ENCODE results near the gene NEURL1. TPM values are rescaled to one million over a fixed set of nuclear protein-coding genes. Genes with fewer than 3 reads are reported as not detected.

Gene NEURL1
- total RNA-seq, 2 donors from 2014 or later = 0.12 TPM; not detected in 1

DNA sequence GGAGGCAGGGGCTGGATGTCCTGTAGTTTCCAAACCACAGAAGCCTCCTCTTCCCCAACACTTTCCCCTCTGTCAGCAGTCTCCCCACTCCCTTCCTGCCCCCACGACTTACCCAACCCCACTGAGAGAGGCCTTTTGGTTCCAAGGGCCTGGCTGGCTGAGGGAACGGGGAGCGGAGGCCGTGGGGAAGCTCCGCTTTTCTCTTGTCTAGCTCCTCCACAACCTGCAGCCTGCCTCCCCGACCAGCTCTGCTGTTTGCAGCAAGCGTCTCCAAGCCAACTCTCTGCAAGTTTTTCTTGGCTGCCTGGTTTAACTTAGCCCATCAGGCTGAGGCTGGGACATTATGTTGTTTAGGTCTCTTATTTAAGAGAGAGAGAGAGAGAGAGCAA is 126.8 kb downstream of the NEURL1 start:
- no peak for DNase-seq (ENCODE audit: low spot score)
- no peaks in the 10 kb centered on the region for H3K27me3 ChIP-seq
- peak overlapping the region in 1 of 2 donors; percentile 21 for H3K27ac ChIP-seq

DNA sequence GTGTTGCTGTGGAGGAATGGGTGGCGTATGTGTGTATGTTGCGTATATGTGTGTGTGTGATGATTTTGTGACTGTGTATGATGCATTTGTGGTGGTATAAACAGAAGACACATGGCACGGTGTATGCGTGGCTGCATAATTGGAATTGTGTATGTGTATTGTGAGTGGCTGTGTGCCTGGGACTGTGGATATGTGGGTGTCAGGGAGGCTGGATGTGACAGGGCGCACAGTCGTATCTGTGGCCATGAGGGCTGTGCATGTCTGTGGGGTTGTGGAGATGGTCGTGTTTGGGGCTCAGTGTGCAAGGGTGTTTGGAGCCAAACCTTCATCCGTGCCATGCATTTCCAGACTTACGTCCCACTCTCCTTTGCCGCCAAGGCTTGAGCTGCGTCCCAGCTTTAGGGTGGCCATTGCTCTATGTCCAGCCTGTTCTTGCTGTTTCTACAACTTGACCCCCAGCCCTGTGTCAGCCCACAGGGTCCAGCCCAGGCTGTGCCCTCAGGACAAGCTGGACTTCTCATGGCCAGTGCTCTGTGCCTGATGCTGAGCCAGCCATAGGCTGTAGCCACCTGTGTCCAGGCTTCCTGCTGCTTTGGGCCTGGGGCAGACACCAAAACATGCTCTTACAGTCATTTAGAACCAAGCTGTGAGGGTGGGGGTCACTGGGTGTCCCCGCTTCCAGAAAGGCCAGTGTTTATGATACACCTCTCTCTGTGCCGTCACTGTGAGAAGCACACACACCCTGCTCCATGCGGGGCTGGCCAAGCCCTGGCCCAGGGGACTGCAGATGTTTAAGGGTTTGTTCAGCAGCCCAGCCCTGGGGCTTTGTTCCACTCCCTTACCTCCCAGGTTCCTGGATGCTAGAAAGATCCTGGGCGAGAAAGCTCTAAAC is 127.6 kb downstream of the NEURL1 start:
- Histone ChIP-seq H3K27me3 (no peaks in the 10 kb centered on the region), H3K4me3 (no peak overlapping the region), H3K9me3 (no peaks in the 10 kb centered on the region), H3K36me3 (peaks cover 25% of the 10 kb centered on the region), H3K4me1 (peaks cover 0 to 63% of the 10 kb centered on the region in 2 donors), H3K27ac (peak overlapping the region in 1 of 2 donors; percentile 2)
- no peak for TF ChIP-seq CTCF (IDR thresholded peaks at IDR 0.05)
- DNase-seq (ENCODE audit: low spot score) = no peak

More for the DNA sequence above, 126.8 kb downstream of the NEURL1 start:
- peaks cover 17% of the 10 kb centered on the region for H3K36me3 ChIP-seq
- no peaks in the 10 kb centered on the region for H3K9me3 ChIP-seq
- no peak for TF ChIP-seq CTCF (IDR thresholded peaks at IDR 0.05)
- peaks cover 0 to 70% of the 10 kb centered on the region in 2 donors for H3K4me1 ChIP-seq
- no peak overlapping the region for H3K4me3 ChIP-seq

DNA sequence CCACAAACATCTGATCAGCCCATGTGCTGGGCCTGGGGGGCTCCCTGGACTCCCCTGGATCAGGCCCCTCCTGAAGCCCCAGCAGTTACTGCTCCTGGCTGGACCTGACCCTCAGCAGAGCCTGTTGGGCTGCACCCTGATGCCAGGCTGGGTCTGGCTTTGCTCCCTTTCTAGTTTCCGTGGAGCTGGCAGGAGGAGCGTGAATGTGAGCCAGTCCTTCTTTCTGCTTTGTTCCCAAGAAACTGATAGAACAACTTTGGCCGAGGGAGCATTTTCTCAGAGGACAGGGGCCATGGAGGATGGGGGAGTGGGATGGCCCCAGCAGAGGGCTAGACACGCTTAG is 128.2 kb downstream of the NEURL1 start:
- Histone ChIP-seq H3K27ac (peak overlapping the region in 1 of 2 donors; percentile 2), H3K36me3 (peaks cover 31% of the 10 kb centered on the region), H3K4me1 (peaks cover 0 to 56% of the 10 kb centered on the region in 2 donors), H3K4me3 (no peak overlapping the region), H3K27me3 (no peaks in the 10 kb centered on the region), H3K9me3 (no peaks in the 10 kb centered on the region)
- DNase-seq (ENCODE audit: low spot score) = no peak
- TF ChIP-seq CTCF (IDR thresholded peaks at IDR 0.05) = no peak

GRCh38 chr10:103622286-103622685 is 128.8 kb downstream of the NEURL1 start:
- Histone ChIP-seq H3K9me3 (no peaks in the 10 kb centered on the region), H3K4me1 (peaks cover 0 to 51% of the 10 kb centered on the region in 2 donors), H3K4me3 (no peak overlapping the region), H3K27ac (peak overlapping the region in 1 of 2 donors; percentile 2), H3K36me3 (peaks cover 36% of the 10 kb centered on the region), H3K27me3 (no peaks in the 10 kb centered on the region)
- TF ChIP-seq CTCF (IDR thresholded peaks at IDR 0.05) = no peak
- DNase-seq (ENCODE audit: low spot score) = no peak

DNA sequence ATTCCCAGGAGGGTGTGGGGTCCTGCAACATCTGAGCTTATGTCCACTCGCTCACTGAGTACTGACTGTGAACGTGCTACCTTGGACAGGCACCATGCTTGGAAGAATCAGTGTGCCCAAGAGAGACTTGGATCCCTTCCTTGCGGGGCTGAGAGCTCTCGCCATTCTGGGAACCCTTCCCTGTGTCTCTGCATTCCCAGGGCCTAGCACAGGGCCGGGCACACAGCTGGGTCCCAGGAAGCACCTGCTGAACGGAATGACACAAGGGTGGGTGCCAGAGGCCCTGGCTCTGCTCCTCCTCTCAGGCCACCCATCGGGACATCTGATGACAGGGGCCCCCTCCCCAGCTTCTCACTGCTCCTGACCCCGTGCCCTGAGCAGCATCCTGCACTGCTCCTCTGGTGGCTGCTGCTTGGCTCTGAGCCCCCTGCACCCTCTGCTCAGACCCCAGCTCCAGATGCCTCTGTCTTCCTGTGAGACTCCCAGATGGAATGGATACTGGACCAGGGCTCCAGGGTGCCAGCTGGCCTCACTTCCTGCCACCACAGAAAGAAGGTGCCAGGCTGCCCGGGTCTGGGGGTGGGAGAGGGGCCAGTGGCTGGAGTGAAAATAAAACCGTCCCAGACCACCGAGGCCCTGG is 129.6 kb downstream of the NEURL1 start:
- TF ChIP-seq CTCF (IDR thresholded peaks at IDR 0.05) = no peak
- no peak for DNase-seq (ENCODE audit: low spot score)
- H3K27me3 ChIP-seq = no peaks in the 10 kb centered on the region
- peaks cover 40% of the 10 kb centered on the region for H3K36me3 ChIP-seq
- no peaks in the 10 kb centered on the region for H3K9me3 ChIP-seq
- no peak overlapping the region for H3K4me3 ChIP-seq
- H3K27ac ChIP-seq = no peak overlapping the region
- H3K4me1 ChIP-seq = peaks cover 0 to 43% of the 10 kb centered on the region in 2 donors

All from right atrium auricular region (tissue), 2 donors.